HepG2 (cell line): Measurements from ENCODE around the gene SOST. TPM values are rescaled to one million over a fixed set of nuclear protein-coding genes. Genes with fewer than 3 reads are reported as not detected.

Experiments used
- CENPBD1 ChIP-seq: sonication (generic); formaldehyde crosslinking; IDR thresholded peaks from 2 replicates; pipeline ENCODE4 v1.8.0; 2022; ENCODE audit warnings: missing genetic modification reagents, low read depth, mild to moderate bottlenecking, borderline replicate concordance
- DDIT3 ChIP-seq: sonication (generic); formaldehyde crosslinking; IDR thresholded peaks from 2 replicates; pipeline ENCODE4 v1.4.0; 2020; ENCODE audit warnings: mild to moderate bottlenecking, missing genetic modification reagents
- GTF2F1 ChIP-seq: fragments of 150-350 bp; IDR thresholded peaks from 2 replicates; pipeline ENCODE4 v1.6.1; 2014; ENCODE audit warnings: low read length
- HCFC1 ChIP-seq: fragments of 150-350 bp; IDR thresholded peaks from 2 replicates; pipeline ENCODE4 v1.6.1; 2014; ENCODE audit warnings: low read depth, low read length
- HNRNPL ChIP-seq: fragments of 200-400 bp; formaldehyde crosslinking; IDR thresholded peaks from 2 replicates; pipeline ENCODE4 v1.6.1; 2017; ENCODE audit warnings: mild to moderate bottlenecking, low read depth, low read length
- LCORL ChIP-seq, 2 experiments: fragments of 450-650 bp in 1 of 2; sonication (generic) in 1 of 2; formaldehyde crosslinking in 1 of 2; IDR thresholded peaks; 2 replicates each; pipeline versions ENCODE4 v1.5.0 to v1.6.1; 2017 to 2020; ENCODE audit warnings: antibody characterized with exemption in 1 of 2, missing genetic modification reagents in 1 of 2
- NPAS2 ChIP-seq: sonication (generic); formaldehyde crosslinking; IDR thresholded peaks from 2 replicates; pipeline ENCODE4 v1.8.0; 2022; ENCODE audit warnings: mild to moderate bottlenecking, missing genetic modification reagents, borderline replicate concordance
- RFX5 ChIP-seq: IDR thresholded peaks from 2 replicates; pipeline ENCODE4 v1.6.1; 2011; ENCODE audit warnings: low read depth, low read length, improper control_type of control experiment
- SMAD3 ChIP-seq: sonication (generic); formaldehyde crosslinking; IDR thresholded peaks from 2 replicates; pipeline ENCODE4 v1.4.0; 2020; ENCODE audit warnings: missing genetic modification reagents
- SP4 ChIP-seq: sonication (generic); formaldehyde crosslinking; IDR thresholded peaks from 2 replicates; pipeline ENCODE4 v1.8.1; 2023; ENCODE audit warnings: mild to moderate bottlenecking, missing genetic modification reagents
- SRSF1 ChIP-seq: fragments of 200-400 bp; formaldehyde crosslinking; optimal IDR thresholded peaks from 2 replicates; pipeline ENCODE3; 2017; ENCODE audit warnings: mild to moderate bottlenecking, low read depth, low read length, moderate library complexity
- ZBTB40 ChIP-seq, 2 experiments: fragments of 450-650 bp in 1 of 2; sonication (generic) in 1 of 2; formaldehyde crosslinking in 1 of 2; IDR thresholded peaks; 2 replicates each; pipeline versions ENCODE4 v1.6.1 to v1.8.0; 2016 to 2022; ENCODE audit warnings: antibody characterized with exemption in 1 of 2, mild to moderate bottlenecking in 1 of 2, missing genetic modification reagents in 1 of 2
- ZFP90 ChIP-seq: sonication (generic); formaldehyde crosslinking; IDR thresholded peaks from 2 replicates; pipeline ENCODE4 v1.8.0; 2022; ENCODE audit warnings: missing genetic modification reagents, mild to moderate bottlenecking, inconsistent platforms, borderline replicate concordance
- ZNF280B ChIP-seq: sonication (generic); formaldehyde crosslinking; IDR thresholded peaks from 2 replicates; pipeline ENCODE4 v1.5.0; 2020; ENCODE audit warnings: missing genetic modification reagents, mild to moderate bottlenecking, borderline replicate concordance
- ZNF557 ChIP-seq: sonication (generic); formaldehyde crosslinking; IDR thresholded peaks from 2 replicates; pipeline ENCODE4 v1.4.0; 2020; ENCODE audit warnings: missing genetic modification reagents
- ZNF644 ChIP-seq: IDR thresholded peaks from 2 replicates; pipeline ENCODE4 v1.6.1; 2016; ENCODE audit warnings: low read depth
- ZNF773 ChIP-seq: sonication (generic); formaldehyde crosslinking; IDR thresholded peaks from 2 replicates; pipeline ENCODE4 v1.4.0; 2020; ENCODE audit warnings: missing genetic modification reagents, borderline replicate concordance
- polyA plus RNA-seq, 8 experiments: library from polyadenylated mRNA; depleted of rRNA in 3 of 8; stranded (reverse) in 7 of 8; unstranded in 1 of 8; fragments of >200 nt; fragmentation: Illumina TruSeq in 4 of 8; extraction: Trizol in 4 of 8; gene quantifications; 2 replicates each; pipeline versions ENCODE4 v1.2.1 to v1.2.3, GENCODE V29; 2011 to 2016; ENCODE audit warnings: low read depth in 4 of 8, missing spikeins in 1 of 8, mixed read lengths in 1 of 8; ENCODE audit not compliant: insufficient read depth in 1 of 8
- total RNA-seq, 5 experiments: library from RNA; depleted of rRNA; stranded (reverse); fragments of >200 nt; fragmentation: Illumina TruSeq; extraction: Trizol; gene quantifications; 2 replicates each; pipeline ENCODE4 v1.2.3, GENCODE V29; 2016; ENCODE audit warnings: low read depth in 1 of 5

The SOST gene
- total and polyA plus RNA-seq, 2 of the 13 experiments (the other 11 are each of a cell fraction or from before 2014, with no cell fraction given), result not detected

GRCh38 chr17:43778337-43779144 is 19.9 kb upstream of the SOST start, which contains the start of gene DUSP3 (continued):
- TF ChIP-seq DDIT3, result no peak
- TF ChIP-seq HNRNPL, result 0 out of 2 replicates have a peak, but pooled peaks have one; percentile 9
- TF ChIP-seq SMAD3 (CRISPR knock-in tag), result peak; percentile 46; the same call in 1 of the 2 replicates
- no peak for TF ChIP-seq HCFC1
- TF ChIP-seq LCORL (IDR thresholded peaks at IDR 0.05), result no peak
- TF ChIP-seq LCORL (CRISPR knock-in tag; IDR thresholded peaks at IDR 0.05), result peak; percentile 90
- peak; percentile 81; the same call in 1 of the 2 replicates for TF ChIP-seq ZNF280B (CRISPR knock-in tag)
- 0 out of 2 replicates have a peak, but pooled peaks have one; percentile 12 for TF ChIP-seq ZNF773 (CRISPR knock-in tag)
- TF ChIP-seq ZBTB40 (IDR thresholded peaks at IDR 0.05), result no peak
- peak; percentile 76; the same call in 1 of the 2 replicates for TF ChIP-seq ZBTB40 (CRISPR knock-in tag; IDR thresholded peaks at IDR 0.05)
- peak; percentile 88 for TF ChIP-seq SP4 (CRISPR knock-in tag)
- TF ChIP-seq ZNF644 (CRISPR knock-in tag), result no peak
- TF ChIP-seq ZNF557 (CRISPR knock-in tag), result no peak
- TF ChIP-seq RFX5, result peak; percentile 95
- no peak for TF ChIP-seq NPAS2 (CRISPR knock-in tag)
- TF ChIP-seq SRSF1, result no peak
- no peak; the same call in 1 of the 2 replicates for TF ChIP-seq ZFP90 (CRISPR knock-in tag)
- TF ChIP-seq CENPBD1 (CRISPR knock-in tag), result no peak; the same call in 1 of the 2 replicates
- no peak for TF ChIP-seq GTF2F1
